Umbilical cord (tissue), 2 donors: Measurements from ENCODE around the gene TFDP1. TPM values are rescaled to one million over a fixed set of nuclear protein-coding genes. Genes with fewer than 3 reads are reported as not detected.

Experiments
- DNase-seq: peaks from one replicate; pipeline ENCODE4 v3.0.0-alpha.2; 2015; ENCODE audit warnings: low spot score
- total RNA-seq: library from RNA; depleted of rRNA; stranded (reverse); fragments of >200 nt; gene quantifications from one replicate; pipeline ENCODE4 v1.2.3, GENCODE V29; 2014; ENCODE audit warnings: low replicate concordance; ENCODE audit not compliant: insufficient read depth

The TFDP1 gene
- total RNA-seq, 1 donor from 2014 or later, result 31.8 TPM

DNA sequence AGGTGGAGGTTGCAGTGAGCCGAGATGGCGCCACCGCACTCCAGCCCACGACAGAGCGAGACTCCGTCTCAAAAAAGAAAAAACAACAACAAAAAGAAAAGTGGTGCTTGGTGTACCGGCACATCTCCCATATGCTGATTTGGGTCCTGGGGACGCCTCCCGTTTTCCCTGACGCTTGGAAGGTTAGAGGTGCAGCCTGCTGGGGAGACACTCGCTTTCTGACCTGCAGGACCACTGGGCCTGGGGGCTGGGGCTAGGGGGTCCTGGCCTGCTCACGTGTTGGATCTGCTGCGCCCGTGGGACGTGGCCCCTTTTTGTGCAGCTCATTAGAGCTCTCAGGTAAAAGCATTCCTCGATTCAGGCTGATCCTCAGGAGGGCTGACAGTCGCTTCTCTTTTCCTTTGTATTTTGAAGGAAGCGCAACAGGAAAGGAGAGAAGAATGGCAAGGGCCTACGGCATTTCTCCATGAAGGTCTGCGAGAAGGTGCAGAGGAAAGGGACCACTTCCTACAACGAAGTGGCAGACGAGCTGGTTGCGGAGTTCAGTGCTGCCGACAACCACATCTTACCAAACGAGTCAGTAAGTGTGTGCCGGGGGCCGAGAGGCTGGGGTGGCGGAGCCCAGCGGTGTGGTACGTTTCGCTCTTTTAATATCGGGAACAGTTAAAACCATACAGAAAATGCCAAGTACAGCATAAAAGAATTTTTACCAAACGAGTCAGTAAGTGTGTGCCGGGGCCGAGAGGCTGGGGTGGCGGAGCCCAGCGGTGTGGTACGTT lies 48.3 kb downstream of the TFDP1 start:
- no peak for DNase-seq

DNA sequence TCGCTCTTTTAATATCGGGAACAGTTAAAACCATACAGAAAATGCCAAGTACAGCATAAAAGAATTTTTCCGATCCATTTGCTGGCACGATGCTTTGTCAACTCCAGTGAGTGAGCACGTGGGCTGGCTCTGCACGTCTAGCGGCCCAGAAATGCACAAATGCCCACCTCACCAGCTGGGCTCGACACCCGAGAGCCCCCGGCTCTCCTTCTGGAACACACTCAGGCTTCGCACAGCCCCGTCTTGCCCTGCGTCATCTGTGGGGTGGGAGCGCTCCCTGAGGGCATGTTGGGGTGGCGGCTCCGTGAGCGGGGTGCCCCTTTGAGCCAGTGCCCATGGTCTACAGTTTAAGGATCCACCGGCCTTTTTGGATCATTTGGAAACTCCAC lies 48.9 kb downstream of the TFDP1 start:
- DNase-seq, result no peak

DNA sequence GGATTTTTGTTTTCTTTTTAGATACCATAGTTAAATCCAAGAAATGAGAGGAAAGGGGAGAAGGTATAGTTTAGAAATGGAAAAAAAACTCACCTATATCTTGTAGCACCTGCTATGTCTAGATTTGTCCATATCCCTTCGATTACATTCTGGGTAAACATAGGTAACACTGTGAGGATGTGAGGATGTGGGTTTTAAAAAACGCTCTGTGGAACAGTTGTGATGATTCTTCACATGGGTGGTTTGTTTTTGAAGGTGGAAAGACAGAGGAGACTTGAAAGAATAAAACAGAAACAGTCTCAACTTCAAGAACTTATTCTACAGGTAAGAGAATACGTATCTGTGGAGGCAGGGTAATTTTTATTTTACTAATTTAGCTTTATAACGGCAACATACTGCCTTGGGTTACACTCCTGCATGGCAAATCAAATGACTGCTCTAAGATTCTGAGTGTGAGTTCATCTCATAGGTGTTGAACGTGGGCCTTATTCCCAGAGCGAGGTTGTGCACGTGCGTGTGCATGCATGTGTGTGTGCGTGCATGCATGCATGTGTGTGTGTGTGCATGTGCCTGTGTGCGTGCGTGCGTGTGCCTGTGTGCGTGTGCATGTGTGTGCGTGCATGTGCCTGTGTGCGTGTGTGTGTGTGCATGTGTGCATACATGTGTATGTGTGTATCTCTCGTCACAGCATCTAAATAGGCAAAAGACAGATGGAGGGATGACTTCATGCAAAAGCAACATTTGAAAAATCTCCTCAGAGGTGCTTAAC lies 49.9 kb downstream of the TFDP1 start:
- DNase-seq, result no peak

- no peak for DNase-seq
Observed at GRCh38 chr13:113635048-113635420, 50.5 kb downstream of the TFDP1 start.

DNA sequence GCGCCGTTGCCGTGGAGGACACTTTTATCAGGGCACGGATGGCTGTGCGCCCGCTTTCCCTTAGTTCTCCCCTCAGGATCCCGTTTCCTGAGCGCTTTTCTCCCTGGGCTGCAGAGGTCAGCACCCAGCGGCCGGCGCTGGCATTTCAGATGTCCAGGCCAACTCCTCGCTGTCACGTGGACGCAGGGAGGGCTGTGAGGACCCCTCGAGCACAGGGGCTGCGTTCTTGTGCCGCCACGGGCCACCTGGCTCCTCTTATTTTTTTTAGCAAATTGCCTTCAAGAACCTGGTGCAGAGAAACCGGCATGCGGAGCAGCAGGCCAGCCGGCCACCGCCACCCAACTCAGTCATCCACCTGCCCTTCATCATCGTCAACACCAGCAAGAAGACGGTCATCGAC lies 51.2 kb downstream of the TFDP1 start:
- no peak for DNase-seq

DNA sequence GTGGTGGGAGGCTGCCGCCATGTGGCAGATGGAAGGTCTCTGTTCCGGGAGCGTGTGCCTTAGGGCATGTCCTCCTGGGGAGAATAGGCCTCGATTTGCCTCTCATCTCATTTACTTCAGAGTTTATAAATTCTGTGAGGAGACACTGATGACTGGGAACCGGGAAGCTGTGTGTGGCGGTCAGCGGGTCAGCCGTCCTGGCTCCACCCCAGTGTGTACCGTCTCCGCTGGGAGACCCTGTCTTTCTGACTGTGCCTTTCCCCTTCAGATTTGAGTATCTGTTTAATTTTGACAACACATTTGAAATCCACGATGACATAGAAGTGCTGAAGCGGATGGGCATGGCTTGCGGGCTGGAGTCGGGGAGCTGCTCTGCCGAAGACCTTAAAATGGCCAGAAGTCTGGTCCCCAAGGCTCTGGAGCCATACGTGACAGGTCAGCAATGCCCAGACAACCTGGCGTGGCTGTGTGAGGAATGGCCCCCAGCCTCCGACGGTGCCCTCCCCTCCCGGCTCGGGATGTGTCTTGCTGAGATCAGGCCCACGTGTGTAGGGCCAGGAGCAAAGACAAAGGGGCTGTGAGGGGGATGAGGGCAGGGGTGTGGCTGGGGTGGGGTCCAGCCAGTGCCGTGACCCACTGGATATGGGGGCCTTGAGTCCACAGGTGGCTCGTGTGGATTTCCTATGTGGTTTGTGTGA lies 51.9 kb downstream of the TFDP1 start:
- DNase-seq, result no peak

- no peak for DNase-seq
Observed at GRCh38 chr13:113637262-113638160, 53.0 kb downstream of the TFDP1 start.

- DNase-seq, result no peak
Observed at GRCh38 chr13:113638173-113638746, 53.7 kb downstream of the TFDP1 start.

DNA sequence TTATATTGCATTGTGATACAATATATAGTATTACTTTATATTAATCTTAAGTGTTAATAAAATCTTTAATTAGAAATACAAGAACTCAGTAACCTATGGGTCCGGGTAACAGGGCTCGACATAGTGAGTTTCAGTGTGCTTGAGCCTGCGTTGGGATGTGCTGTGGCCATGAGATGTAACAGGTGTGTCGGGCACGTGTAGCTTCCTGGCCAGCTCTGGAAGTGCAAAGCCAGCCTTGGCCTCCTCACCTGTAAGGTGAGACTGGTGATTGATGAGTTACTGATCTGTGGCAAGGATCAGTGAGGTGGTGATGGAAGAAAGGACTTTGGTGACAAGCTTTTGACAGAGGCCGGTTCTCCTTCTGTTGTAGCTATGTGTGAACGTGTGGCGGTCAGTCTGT lies 54.3 kb downstream of the TFDP1 start:
- no peak for DNase-seq

DNA sequence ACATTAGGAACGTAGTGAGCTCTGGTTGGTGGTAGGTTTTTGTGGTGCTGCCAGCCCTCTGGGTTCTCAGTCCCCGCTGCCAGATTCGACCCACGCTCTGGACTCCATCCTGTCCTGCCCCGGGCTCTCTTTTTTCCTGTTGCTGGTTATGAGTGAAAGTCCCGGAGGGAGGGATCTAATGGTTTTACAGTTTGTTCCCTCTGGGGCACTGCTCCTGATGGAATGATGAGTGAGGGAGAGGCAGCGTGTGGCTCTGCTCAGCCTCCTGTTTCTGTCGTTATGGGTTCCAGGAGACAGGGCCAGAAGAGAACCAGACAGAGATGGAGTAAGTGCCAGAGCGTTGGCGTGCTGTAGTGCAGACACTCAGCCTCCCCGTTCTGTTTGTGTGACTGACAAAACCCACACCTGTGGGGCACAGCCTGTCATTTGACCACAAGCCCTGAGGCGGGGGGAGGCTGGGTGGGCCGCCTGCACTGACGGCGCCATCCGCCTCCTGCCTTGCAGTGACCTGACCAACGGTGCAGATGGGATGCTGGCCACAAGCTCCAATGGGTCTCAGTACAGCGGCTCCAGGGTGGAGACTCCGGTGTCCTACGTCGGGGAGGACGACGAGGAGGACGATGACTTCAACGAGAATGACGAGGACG lies 55.2 kb downstream of the TFDP1 start:
- no peak for DNase-seq

DNA sequence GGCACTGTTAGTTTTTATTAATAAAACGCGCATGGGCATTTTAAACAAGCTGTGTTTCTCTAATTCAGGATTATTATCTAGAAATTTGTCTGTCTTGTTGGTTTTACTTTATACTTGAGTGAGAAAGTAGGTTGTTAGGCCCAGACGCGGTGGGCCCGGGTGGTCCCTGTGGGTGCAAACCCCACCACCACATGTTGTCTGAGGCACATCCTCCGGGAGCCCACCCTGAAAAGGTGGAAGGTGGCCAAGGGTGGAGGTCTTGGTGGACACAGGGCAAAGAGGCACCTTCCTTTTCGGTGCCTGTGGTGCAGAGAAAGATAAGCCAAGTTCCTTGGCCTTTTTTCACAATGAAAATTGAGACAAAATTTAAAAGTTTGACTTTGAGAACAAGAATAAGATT lies 56.9 kb downstream of the TFDP1 start:
- DNase-seq, result no peak

GRCh38 chr13:113642563-113642962 lies 58.0 kb downstream of the TFDP1 start:
- DNase-seq, result no peak

- DNase-seq, result no peak
Observed at GRCh38 chr13:113643593-113643992, 59.0 kb downstream of the TFDP1 start.

DNA sequence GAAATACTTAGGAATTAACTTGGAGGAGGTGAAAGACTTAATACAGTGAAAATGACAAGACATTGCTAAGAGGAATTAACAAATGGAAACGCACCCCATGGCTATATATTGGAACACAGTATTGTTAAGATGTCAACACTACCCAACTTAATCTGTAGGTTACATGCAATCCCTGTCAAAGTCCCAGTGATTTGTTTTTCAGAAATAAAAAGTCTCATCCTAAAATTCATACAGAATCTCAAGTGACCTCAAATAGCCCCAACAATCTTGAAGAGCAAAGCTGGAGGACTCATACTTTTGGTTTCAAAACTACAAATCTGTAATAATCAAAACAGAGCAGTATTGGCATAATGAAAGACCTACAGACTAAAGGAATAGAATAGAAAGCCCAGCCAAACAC lies 60.2 kb downstream of the TFDP1 start:
- DNase-seq, result no peak

- no peak for DNase-seq
Observed at GRCh38 chr13:113645329-113645728, 60.8 kb downstream of the TFDP1 start.

DNA sequence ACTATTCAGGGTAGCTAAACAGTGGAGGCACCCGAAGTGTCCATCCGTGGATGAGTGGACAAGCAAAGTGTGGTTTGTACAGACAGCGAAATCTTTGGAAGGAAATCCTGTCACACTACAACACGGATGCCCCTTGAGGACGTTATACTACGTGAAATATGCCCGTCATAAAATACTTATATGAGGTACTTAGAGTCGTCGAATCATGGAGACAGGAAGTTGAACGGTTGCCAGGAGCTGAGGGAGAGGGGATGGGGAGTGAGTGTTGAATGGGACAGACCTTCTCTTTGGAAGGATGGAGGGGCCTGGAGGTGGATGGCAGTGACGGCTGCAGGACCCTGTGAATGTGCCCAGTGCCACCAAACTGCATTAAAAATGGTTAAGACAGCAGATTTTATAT lies 61.8 kb downstream of the TFDP1 start:
- DNase-seq, result no peak

DNA sequence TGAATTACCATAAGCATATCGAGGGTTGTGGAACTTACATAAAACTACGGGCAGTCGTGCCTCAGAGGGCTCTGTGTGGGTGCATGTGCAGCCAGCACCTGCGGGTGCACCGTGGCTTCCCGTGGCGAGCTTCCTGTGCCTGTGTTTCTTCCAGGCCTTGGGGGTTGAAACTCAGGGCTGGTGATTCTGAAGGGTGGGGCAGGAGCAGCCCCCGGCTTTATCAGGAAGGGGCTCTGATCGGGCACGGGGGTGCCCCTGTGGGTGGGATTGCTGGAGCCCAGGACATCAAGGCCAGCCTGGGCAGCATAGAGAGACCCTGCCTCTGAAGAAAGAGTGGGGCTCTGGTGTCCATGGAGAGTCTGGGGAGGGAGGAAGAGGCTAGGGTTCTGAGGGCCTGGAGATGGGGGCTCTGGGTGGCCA lies 62.4 kb downstream of the TFDP1 start:
- DNase-seq, result no peak

GRCh38 chr13:113647351-113648215 lies 63.0 kb downstream of the TFDP1 start:
- peak; percentile 61 for DNase-seq

DNA sequence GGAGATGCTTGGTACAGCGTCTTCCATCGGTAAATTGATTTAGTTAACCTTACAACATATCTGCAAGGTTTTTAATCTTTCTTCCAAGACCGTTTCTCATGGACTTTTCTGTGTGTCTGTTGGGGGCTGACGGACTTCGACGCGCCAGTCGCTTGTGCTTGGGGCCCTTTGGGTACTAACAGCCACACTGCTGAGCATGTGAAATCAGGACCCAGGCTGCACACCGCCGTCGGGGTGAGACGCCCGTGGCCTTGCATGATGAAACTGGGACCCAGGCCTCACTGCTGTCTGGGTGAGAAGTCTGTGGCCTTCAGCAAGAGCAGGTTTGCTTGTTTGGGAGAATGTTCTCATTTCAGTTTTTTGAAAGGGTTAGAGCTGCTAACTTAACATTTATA lies 63.7 kb downstream of the TFDP1 start:
- DNase-seq, result no peak

GRCh38 chr13:113649212-113649611 lies 64.7 kb downstream of the TFDP1 start:
- DNase-seq, result no peak
